Activated naive CD8-positive, alpha-beta T cell (primary cell): ENCODE measurements around the gene CCDC148.

Source experiments
- H3K27ac Mint-ChIP-seq: one replicate; pipeline ENCODE4 v1.8.0; 2021; ENCODE audit warnings: mixed read lengths
- H3K27me3 Mint-ChIP-seq: one replicate; pipeline ENCODE4 v1.8.0; 2021; ENCODE audit warnings: mixed read lengths
- H3K36me3 Mint-ChIP-seq: one replicate; pipeline ENCODE4 v1.8.0; 2021; ENCODE audit warnings: mixed read lengths
- H3K4me1 Mint-ChIP-seq: one replicate; pipeline ENCODE4 v1.8.0; 2021; ENCODE audit warnings: low read depth, mixed read lengths
- H3K4me3 Mint-ChIP-seq: one replicate; pipeline ENCODE4 v1.8.0; 2021; ENCODE audit warnings: mild to moderate bottlenecking, mixed read lengths
- H3K9me3 Mint-ChIP-seq: one replicate; pipeline ENCODE4 v1.8.0; 2021; ENCODE audit warnings: low read depth, mixed read lengths

CCDC148 gene

DNA sequence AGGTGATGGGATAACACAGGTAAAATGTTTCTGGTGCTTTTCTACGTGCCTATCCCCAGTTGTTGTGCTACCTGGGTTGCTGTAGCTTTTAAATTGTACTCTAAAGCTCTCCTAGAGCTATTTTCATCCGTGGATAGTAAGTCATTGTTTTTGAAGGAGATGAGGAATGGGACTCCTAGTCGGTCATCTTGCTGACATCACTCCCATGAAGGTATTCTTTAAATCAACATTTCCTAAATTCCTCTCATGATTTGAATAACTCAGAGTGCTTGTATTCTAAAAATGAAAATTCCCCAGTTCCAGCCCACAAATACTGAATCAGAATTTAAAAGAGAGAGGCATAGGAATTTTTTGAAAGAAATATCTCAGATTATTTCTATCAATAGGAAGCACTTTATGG is 44.3 kb downstream of the CCDC148 start:
- peaks cover 4% of the 10 kb centered on the region for H3K27me3 Mint-ChIP-seq
- no peak overlapping the region for H3K27ac Mint-ChIP-seq
- H3K9me3 Mint-ChIP-seq: peaks cover 26% of the 10 kb centered on the region
- peaks cover 16% of the 10 kb centered on the region for H3K36me3 Mint-ChIP-seq
- no peaks in the 10 kb centered on the region for H3K4me1 Mint-ChIP-seq
- no peak overlapping the region for H3K4me3 Mint-ChIP-seq

DNA sequence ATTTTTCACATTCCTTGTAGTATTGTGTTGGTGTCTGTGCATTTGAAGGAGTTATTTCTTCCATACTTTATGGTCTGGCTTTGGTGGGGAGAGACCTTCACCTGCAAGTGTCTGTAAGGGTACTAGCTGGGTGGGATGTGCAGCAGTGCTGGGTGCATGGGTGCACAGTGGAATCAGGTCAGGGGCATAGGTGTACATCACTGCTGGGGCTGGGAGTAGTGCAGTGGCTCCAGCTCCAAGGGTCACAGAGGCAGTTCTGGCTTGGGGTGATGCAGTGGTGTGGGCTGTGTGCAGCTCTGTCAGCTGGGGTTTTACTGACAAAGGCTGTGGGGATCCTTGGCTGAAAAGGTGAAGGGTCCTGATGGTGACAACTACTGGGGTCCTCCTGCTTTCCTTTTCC is 44.8 kb downstream of the CCDC148 start:
- H3K9me3 Mint-ChIP-seq: peaks cover 25% of the 10 kb centered on the region
- no peak overlapping the region for H3K4me3 Mint-ChIP-seq
- H3K4me1 Mint-ChIP-seq: no peaks in the 10 kb centered on the region
- H3K27me3 Mint-ChIP-seq: peaks cover 4% of the 10 kb centered on the region
- peaks cover 14% of the 10 kb centered on the region for H3K36me3 Mint-ChIP-seq
- no peak overlapping the region for H3K27ac Mint-ChIP-seq

DNA sequence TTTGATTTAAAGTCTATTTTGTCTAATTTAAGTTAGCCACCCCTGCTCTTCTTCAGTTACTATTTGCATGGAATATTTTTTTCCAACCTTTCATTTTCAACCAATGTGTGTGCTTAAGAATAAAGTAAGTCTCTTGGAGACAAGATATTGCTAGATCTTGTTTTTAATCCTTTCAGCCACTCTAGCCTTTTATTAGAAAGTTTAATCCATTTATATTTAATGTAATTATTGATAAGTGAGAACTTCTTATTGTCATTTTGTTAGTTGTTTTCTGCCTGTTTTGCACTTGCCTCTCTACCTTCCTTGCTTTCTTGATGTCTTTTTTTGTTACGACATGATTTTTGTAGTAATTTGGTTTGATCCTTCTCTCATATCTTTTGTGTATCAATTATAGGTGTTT is 46.4 kb downstream of the CCDC148 start:
- Mint-ChIP-seq H3K4me1 (no peaks in the 10 kb centered on the region), H3K9me3 (peaks cover 15% of the 10 kb centered on the region), H3K4me3 (no peak overlapping the region), H3K36me3 (peaks cover 6% of the 10 kb centered on the region), H3K27ac (no peak overlapping the region), H3K27me3 (peaks cover 4% of the 10 kb centered on the region)

DNA sequence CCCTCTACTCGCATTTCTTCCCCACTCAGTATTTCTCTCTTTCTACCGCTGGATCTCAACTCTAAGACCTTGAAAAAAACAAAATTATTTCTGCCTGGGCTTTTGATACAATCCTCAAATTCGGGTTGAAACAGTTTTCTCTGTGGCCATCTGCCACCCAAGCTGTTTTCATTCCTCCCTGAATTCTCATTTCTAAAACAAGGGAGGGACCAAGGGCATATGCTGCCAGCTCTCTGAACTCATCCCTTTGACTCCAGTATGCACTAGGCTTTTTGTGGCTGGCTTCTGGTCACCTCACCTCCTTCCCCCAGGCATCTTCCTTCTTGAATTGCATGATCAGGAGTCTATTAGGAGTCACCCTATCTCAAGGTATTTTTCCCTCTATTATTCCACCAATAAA is 49.5 kb downstream of the CCDC148 start:
- H3K4me3 Mint-ChIP-seq: no peak overlapping the region
- no peak overlapping the region for H3K27ac Mint-ChIP-seq
- peaks cover 15% of the 10 kb centered on the region for H3K9me3 Mint-ChIP-seq
- H3K4me1 Mint-ChIP-seq: no peaks in the 10 kb centered on the region
- H3K27me3 Mint-ChIP-seq: peaks cover 4% of the 10 kb centered on the region
- H3K36me3 Mint-ChIP-seq: peaks cover 6% of the 10 kb centered on the region

DNA sequence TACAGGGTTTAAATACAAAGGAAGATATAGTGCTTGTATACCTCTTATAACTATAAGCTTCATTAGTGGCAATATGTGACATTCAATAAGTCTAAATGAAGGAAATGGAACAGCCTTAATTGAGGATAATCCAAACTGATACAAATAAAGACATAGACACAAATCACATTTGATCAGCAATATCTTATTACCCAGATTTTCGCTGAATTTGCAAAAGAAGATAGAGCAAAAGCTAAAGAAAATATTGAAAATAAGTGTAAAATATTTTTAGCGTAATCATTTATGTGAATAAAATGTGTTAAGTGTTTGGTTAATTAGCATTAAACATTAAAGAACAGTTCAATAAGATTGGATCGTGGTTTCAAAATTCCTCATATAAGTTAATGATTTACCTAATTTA is 51.2 kb downstream of the CCDC148 start:
- no peak overlapping the region for H3K27ac Mint-ChIP-seq
- H3K27me3 Mint-ChIP-seq: peaks cover 4% of the 10 kb centered on the region
- H3K4me3 Mint-ChIP-seq: no peak overlapping the region
- peaks cover 5% of the 10 kb centered on the region for H3K9me3 Mint-ChIP-seq
- peaks cover 4% of the 10 kb centered on the region for H3K36me3 Mint-ChIP-seq
- no peaks in the 10 kb centered on the region for H3K4me1 Mint-ChIP-seq

DNA sequence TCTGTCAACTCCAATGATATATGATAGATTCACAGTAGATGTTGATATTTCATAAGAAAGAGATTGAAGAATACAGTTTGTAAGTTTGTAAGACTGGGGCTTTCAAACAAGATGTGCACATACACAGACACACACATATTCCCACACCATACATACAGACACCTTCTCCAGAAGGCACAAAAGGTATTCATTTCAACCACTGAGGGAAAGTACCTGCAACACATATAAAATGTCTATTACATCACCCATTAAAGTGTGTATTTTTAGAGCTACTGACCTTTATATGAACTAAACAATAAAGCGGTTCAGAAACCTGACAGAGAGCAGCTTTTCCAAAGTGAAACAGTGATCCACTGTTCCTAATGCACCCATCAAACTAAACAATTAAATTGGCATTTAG is 53.3 kb downstream of the CCDC148 start:
- Mint-ChIP-seq H3K27me3 (peaks cover 15% of the 10 kb centered on the region), H3K9me3 (no peaks in the 10 kb centered on the region), H3K27ac (no peak overlapping the region), H3K4me1 (no peaks in the 10 kb centered on the region), H3K36me3 (no peaks in the 10 kb centered on the region), H3K4me3 (no peak overlapping the region)

DNA sequence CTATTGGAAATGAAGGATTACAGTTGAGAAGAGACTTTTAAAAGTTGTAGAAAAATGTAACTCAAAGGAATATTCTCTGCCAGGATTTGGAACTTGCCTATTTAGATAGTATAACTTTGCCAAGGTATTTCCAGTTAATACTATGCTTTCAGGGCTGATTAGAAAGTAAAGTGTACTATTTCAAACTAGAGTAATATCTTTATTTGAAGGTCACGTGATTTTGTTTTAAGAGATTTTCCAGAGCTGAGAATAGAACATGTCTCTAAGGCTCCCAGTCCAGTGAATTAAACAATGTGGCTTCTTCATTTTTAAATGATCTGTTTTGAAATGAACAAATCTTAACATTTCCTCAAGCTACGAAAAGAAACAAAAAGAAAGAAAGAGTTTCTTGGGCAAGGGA is 53.9 kb downstream of the CCDC148 start:
- no peaks in the 10 kb centered on the region for H3K9me3 Mint-ChIP-seq
- no peak overlapping the region for H3K4me3 Mint-ChIP-seq
- H3K36me3 Mint-ChIP-seq: no peaks in the 10 kb centered on the region
- H3K4me1 Mint-ChIP-seq: no peaks in the 10 kb centered on the region
- H3K27ac Mint-ChIP-seq: no peak overlapping the region
- H3K27me3 Mint-ChIP-seq: peaks cover 18% of the 10 kb centered on the region

DNA sequence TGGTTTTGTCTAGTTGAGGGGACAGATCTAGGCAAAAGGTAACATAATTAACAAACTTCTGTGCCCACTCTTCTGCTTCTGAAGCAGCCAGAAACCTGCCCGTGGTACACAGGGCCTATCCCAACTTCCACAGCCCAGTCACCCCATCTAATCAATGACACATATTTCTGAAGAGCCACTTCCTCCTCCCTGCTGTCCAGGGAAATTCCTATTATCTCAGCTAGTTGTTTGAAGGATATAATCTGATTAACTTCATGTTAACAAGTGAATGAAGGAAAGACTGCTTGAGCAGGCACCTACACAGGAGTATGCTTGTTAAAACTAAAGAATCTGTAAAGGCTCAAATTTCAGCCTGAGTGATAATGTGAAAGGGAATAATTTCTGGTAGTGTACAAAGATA is 61.4 kb downstream of the CCDC148 start:
- H3K4me1 Mint-ChIP-seq: peaks cover 8% of the 10 kb centered on the region
- no peak overlapping the region for H3K4me3 Mint-ChIP-seq
- no peak overlapping the region for H3K27ac Mint-ChIP-seq
- H3K36me3 Mint-ChIP-seq: no peaks in the 10 kb centered on the region
- no peaks in the 10 kb centered on the region for H3K9me3 Mint-ChIP-seq
- H3K27me3 Mint-ChIP-seq: peaks cover 23% of the 10 kb centered on the region

DNA sequence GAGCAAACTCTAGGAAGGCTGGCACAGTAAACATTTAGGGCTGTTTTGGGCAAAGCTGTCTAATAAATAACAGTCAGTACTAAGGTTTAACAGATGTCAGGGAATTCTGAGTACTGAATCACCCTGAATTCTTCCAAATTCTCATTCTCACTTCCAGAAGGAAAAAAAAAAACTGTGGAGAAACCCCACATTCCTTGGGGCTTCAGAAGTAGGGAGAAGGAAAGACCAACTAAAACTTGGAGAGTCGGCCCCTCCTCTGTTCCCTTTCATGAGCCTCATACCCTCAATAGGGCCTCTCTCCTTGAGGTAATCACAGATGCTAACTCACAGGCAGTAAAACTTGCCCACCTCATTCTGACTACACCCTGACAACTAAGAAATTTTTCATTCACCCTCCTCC is 62.1 kb downstream of the CCDC148 start:
- H3K36me3 Mint-ChIP-seq: no peaks in the 10 kb centered on the region
- no peak overlapping the region for H3K4me3 Mint-ChIP-seq
- H3K4me1 Mint-ChIP-seq: peaks cover 8% of the 10 kb centered on the region
- H3K27ac Mint-ChIP-seq: no peak overlapping the region
- H3K9me3 Mint-ChIP-seq: no peaks in the 10 kb centered on the region
- H3K27me3 Mint-ChIP-seq: peaks cover 19% of the 10 kb centered on the region

DNA sequence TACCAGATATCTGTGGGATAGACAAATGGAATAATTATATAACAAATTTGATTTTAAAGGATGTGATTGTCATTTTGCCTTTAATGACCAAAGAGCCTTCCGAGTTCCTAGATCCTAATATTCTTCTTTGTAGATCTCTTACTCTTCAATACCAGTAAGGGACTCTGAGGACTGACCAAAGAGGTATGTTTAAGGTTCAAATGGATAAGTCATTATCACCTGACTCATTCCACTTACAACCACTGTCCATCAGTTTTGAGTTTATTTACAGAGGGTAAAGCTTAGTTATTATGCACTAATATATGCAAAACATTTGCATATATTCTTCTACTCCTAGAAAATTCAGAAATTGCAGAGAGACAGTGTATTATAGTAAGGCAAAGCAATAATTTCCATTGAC is 62.7 kb downstream of the CCDC148 start:
- Mint-ChIP-seq H3K27ac (no peak overlapping the region), H3K9me3 (no peaks in the 10 kb centered on the region), H3K4me1 (peaks cover 8% of the 10 kb centered on the region), H3K36me3 (no peaks in the 10 kb centered on the region), H3K4me3 (no peak overlapping the region), H3K27me3 (peaks cover 17% of the 10 kb centered on the region)

DNA sequence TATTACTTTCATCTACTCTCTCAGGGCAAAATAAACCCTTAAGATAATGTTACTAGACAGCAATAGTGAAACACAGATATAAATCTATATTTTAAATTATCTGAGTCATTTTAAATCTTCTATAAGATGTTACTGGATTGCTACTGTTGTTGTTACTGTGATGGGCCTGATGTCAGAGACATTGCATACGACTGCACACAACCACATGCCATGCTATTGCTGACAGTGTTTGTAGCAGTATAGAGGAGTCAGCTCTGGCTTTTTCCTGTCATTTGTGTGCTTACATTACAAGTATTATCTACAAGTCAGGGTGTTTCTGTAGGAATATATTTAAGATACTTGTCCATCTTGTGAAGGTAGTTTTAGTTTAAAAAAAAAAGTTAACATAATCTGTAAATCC is 63.9 kb downstream of the CCDC148 start:
- Mint-ChIP-seq H3K9me3 (no peaks in the 10 kb centered on the region), H3K4me3 (no peak overlapping the region), H3K27me3 (peaks cover 9% of the 10 kb centered on the region), H3K36me3 (no peaks in the 10 kb centered on the region), H3K27ac (no peak overlapping the region), H3K4me1 (peaks cover 8% of the 10 kb centered on the region)

DNA sequence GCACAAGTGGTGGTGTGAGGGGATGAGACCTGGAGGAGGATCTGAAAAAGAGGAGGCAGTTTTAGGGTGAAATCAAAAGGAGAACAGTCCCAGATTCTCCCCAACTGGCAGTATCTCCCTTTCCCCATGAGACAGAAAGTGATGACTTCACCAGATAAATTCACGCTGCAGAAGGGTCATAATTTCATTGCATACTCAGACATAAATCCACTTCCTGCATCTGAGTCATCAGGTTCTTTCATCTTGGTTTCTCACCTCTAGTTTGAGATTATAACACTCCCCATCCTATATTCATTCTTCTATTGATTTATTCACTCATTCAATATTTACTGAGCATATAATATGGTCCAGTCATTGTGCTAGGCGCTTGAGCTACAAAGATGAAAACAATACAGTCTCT is 64.7 kb downstream of the CCDC148 start:
- H3K27ac Mint-ChIP-seq: peak overlapping the region; percentile 5
- H3K9me3 Mint-ChIP-seq: no peaks in the 10 kb centered on the region
- no peak overlapping the region for H3K4me3 Mint-ChIP-seq
- peaks cover 5% of the 10 kb centered on the region for H3K27me3 Mint-ChIP-seq
- H3K4me1 Mint-ChIP-seq: peaks cover 8% of the 10 kb centered on the region
- no peaks in the 10 kb centered on the region for H3K36me3 Mint-ChIP-seq

DNA sequence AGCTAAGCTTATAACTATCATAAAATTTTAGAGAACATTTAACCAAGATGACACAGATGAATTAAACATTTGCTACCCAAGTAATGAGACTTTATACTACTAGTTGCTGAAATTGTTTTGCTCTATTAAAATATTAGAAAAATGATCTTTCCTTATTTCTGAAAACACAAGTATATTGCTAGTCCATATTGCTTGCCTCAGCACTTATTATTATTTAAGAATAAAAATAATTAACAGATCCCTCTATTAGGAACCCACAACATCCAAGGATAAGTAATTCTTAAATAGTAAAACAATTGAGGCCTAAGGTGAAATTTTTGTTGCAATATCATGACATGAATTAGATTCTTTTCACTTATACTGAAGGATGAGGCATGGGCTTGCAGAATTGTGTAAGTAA is 65.2 kb downstream of the CCDC148 start:
- H3K27ac Mint-ChIP-seq: no peak overlapping the region
- H3K9me3 Mint-ChIP-seq: no peaks in the 10 kb centered on the region
- H3K36me3 Mint-ChIP-seq: no peaks in the 10 kb centered on the region
- H3K4me1 Mint-ChIP-seq: peaks cover 8% of the 10 kb centered on the region
- H3K27me3 Mint-ChIP-seq: peaks cover 1% of the 10 kb centered on the region
- no peak overlapping the region for H3K4me3 Mint-ChIP-seq

DNA sequence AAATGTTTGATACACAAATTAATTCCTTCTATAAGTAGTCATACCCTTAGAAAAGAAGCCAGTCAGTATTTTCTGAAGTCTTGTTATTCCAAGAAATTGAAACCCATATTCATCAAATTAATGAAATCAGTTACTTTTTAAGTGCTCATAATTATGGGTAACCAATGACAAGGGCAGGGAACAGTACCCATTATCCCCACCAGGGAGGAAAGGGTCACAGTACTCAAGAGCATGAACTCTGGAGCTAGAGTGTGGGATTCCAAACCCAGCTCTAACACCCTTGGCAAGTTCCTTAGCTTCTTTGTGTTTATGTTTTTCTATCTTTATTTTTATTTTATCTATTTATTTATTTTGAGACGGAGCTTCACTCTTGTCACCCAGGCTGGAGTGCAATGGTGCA is 68.4 kb downstream of the CCDC148 start:
- Mint-ChIP-seq H3K9me3 (no peaks in the 10 kb centered on the region), H3K4me3 (no peak overlapping the region), H3K27me3 (no peaks in the 10 kb centered on the region), H3K27ac (no peak overlapping the region), H3K36me3 (no peaks in the 10 kb centered on the region), H3K4me1 (peaks cover 8% of the 10 kb centered on the region)

DNA sequence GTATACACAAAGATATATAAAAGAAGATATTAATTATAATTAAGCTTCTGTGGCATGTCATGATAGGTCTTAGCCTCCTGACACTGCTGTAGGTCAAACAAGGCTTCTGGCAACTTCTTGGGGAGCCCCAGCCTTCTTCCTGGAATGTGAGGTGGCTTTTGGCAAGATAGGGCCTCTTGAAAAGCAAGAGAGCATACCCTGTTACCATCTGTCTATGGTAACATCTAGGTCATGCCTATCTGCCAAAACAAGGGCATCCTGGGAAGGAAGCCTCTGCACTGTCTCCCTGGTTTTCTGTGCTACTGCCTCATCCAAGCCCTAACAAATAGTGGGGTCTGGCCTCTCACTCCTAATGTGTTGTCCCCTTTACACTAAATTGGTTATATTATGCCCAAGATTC is 70.9 kb downstream of the CCDC148 start:
- no peaks in the 10 kb centered on the region for H3K4me1 Mint-ChIP-seq
- no peak overlapping the region for H3K27ac Mint-ChIP-seq
- H3K9me3 Mint-ChIP-seq: no peaks in the 10 kb centered on the region
- H3K36me3 Mint-ChIP-seq: no peaks in the 10 kb centered on the region
- H3K4me3 Mint-ChIP-seq: no peak overlapping the region
- H3K27me3 Mint-ChIP-seq: peaks cover 2% of the 10 kb centered on the region

DNA sequence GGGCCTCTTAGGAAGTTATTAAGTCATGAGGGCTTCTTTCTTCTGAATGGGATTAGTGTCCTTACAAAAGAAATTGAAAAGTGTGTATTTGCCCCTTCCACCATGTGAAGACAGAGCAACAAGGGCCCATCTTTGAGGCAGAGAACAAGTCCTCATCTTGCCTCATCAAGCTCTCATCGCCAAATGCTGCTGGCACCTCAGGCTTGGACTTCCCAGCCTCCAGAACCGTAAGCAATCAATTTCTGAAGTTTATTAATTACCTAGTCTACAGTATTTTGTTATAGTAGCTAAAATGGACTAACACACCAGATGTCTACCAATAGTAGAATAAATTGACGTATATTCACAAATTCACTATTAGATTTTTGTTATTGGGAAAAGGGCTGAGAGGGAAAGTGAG is 74.6 kb downstream of the CCDC148 start:
- Mint-ChIP-seq H3K36me3 (no peaks in the 10 kb centered on the region), H3K27me3 (peaks cover 2% of the 10 kb centered on the region), H3K4me1 (no peaks in the 10 kb centered on the region), H3K9me3 (no peaks in the 10 kb centered on the region), H3K4me3 (no peak overlapping the region), H3K27ac (no peak overlapping the region)

DNA sequence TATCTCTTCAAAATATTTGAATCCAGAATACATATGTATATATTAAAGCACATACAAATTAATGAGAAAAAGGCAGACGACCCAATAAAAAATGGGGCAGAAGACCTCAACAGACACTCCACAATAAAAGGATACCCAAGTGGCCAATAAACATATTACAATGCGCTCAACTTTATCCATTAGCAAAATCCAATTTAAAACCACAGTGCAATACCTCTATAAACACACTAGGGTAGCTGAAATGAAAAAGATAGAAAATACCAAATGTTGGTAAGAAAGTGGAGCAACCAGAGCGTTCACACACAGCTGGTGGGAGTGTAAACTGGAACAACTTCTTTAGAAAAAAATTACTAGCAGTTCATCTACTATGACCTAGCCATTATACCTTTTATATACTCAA is 75.3 kb downstream of the CCDC148 start:
- Mint-ChIP-seq H3K27me3 (peaks cover 2% of the 10 kb centered on the region), H3K27ac (no peak overlapping the region), H3K9me3 (no peaks in the 10 kb centered on the region), H3K4me3 (no peak overlapping the region), H3K36me3 (no peaks in the 10 kb centered on the region), H3K4me1 (no peaks in the 10 kb centered on the region)
